ENCODE results near the gene MISP3.
A peak's percentile ranks its signal among the peaks of the same experiment; 100 is the strongest.
"Not testable (repeated sequence)": the region's sequence is repeated elsewhere in the genome, so short reads cannot be mapped to it uniquely, and the experiment has no call there.

The MISP3 gene

GRCh38 chr19:14072535-14073260, at the start of gene MISP3:
Gene MISP3 (plus strand): TSS chr19:14072786. CDS start chr19:14073310, 524 bp downstream.
- H3K4me3 ChIP-seq (ENCODE audit: low read length) = peak within 1 kb of the TSS; percentile 85
- DNase-seq (ENCODE audit: low read depth) = no peak
- TF ChIP-seq CTCF (IDR thresholded peaks at IDR 0.05; ENCODE audit: insufficient read depth, low read depth, low read length, missing control alignments) = no peak

GRCh38 chr19:14023404-14024235, 49.0 kb upstream of the MISP3 start:
- DNase-seq (ENCODE audit: low read depth) = peak; percentile 54
- TF ChIP-seq CTCF (IDR thresholded peaks at IDR 0.05; ENCODE audit: insufficient read depth, low read depth, low read length, missing control alignments) = peak; percentile 38
- H3K4me3 ChIP-seq (ENCODE audit: low read length) = no peak overlapping the region

GRCh38 chr19:14026652-14027192, 45.9 kb upstream of the MISP3 start:
- not testable (repeated sequence) for DNase-seq (ENCODE audit: low read depth)

GRCh38 chr19:14027856-14028450, 44.6 kb upstream of the MISP3 start, which contains the start of gene RLN3:
Gene RLN3 (plus strand): TSS chr19:14028148. CDS start chr19:14028205, 57 bp downstream.
- H3K4me3 ChIP-seq (ENCODE audit: low read length) = no peak within 1 kb of the TSS
- no peak for DNase-seq (ENCODE audit: low read depth)
- no peak for TF ChIP-seq CTCF (IDR thresholded peaks at IDR 0.05; ENCODE audit: insufficient read depth, low read depth, low read length, missing control alignments)

More at GRCh38 chr19:14026652-14027192, 45.9 kb upstream of the MISP3 start:
- not testable (repeated sequence) for H3K4me3 ChIP-seq (ENCODE audit: low read length)

- no peak for TF ChIP-seq CTCF (IDR thresholded peaks at IDR 0.05; ENCODE audit: insufficient read depth, low read depth, low read length, missing control alignments)
- no peak for DNase-seq (ENCODE audit: low read depth)
- no peak overlapping the region for H3K4me3 ChIP-seq (ENCODE audit: low read length)
These were observed 43.7 kb upstream of the MISP3 start for GRCh38 chr19:14028901-14029300.

- DNase-seq (ENCODE audit: low read depth) = no peak
These were observed 41.4 kb upstream of the MISP3 start for GRCh38 chr19:14030997-14031718.

More at GRCh38 chr19:14030997-14031718, 41.4 kb upstream of the MISP3 start:
- TF ChIP-seq CTCF (IDR thresholded peaks at IDR 0.05; ENCODE audit: insufficient read depth, low read depth, low read length, missing control alignments) = no peak
- peak overlapping the region; percentile 51 for H3K4me3 ChIP-seq (ENCODE audit: low read length)

Data from epithelial cell of esophagus (primary cell).